GM23338 (cell line): Measurements from ENCODE around the gene GATAD2B. TPM values are rescaled to one million over a fixed set of nuclear protein-coding genes. Genes with fewer than 3 reads are reported as not detected.

Experiments used
- ATAC-seq: fragments of 200-7000 bp; cut with Tn5 transposase; 3 replicates; pipeline ENCODE4 v1.9.1; 2020
- DNase-seq: peaks from one replicate; pipeline ENCODE4 v3.0.0-alpha.2; 2015; ENCODE audit warnings: low spot score
- H2AFZ ChIP-seq: fragments of 200-600 bp; sonication (generic); 2 replicates; pipeline ENCODE4 v1.8.0; 2016; ENCODE audit warnings: antibody characterized with exemption, mild to moderate bottlenecking, moderate library complexity
- H3F3A ChIP-seq: fragments of 200-600 bp; sonication (generic); replicated peaks from 2 replicates; pipeline ENCODE4 v1.8.0; 2017; ENCODE audit warnings: antibody characterized with exemption, mixed run types, low read depth
- H3K27ac ChIP-seq: fragments of 200-600 bp; sonication (generic); 2 replicates; pipeline ENCODE4 v1.6.1; 2016; ENCODE audit warnings: low read depth
- H3K27me3 ChIP-seq: fragments of 200-600 bp; sonication (generic); 2 replicates; pipeline ENCODE4 v1.8.0; 2016; ENCODE audit warnings: mild to moderate bottlenecking, mixed run types, moderate library complexity; ENCODE audit not compliant: insufficient read depth
- H3K36me3 ChIP-seq: fragments of 200-600 bp; sonication (generic); 2 replicates; pipeline ENCODE4 v1.8.0; 2016; ENCODE audit warnings: mild to moderate bottlenecking; ENCODE audit not compliant: insufficient read depth
- H3K4me1 ChIP-seq: fragments of 200-600 bp; sonication (generic); 2 replicates; pipeline ENCODE4 v1.8.0; 2016; ENCODE audit warnings: mild to moderate bottlenecking, moderate library complexity; ENCODE audit not compliant: insufficient read depth
- H3K4me2 ChIP-seq: fragments of 200-600 bp; sonication (generic); 2 replicates; pipeline ENCODE4 v1.7.1; 2017; ENCODE audit warnings: mixed run types
- H3K4me3 ChIP-seq: fragments of 200-600 bp; sonication (generic); 2 replicates; pipeline ENCODE4 v1.6.1; 2016; ENCODE audit warnings: mixed run types
- H3K79me2 ChIP-seq: fragments of 200-600 bp; sonication (generic); replicated peaks from 2 replicates; pipeline ENCODE4 v1.8.0; 2017; ENCODE audit warnings: mild to moderate bottlenecking; ENCODE audit not compliant: insufficient read depth
- H3K9me2 ChIP-seq: fragments of 200-600 bp; sonication (generic); 2 replicates; pipeline ENCODE4 v1.8.0; 2017; ENCODE audit not compliant: insufficient read depth
- H4K20me1 ChIP-seq: fragments of 200-600 bp; sonication (generic); replicated peaks from 2 replicates; pipeline ENCODE4 v1.8.0; 2017; ENCODE audit warnings: mild to moderate bottlenecking; ENCODE audit not compliant: insufficient read depth
- H3K27ac Mint-ChIP-seq: 2 replicates; pipeline ENCODE4 v1.8.0; 2020; ENCODE audit warnings: inconsistent platforms, mild to moderate bottlenecking, moderate library complexity, mixed read lengths
- H3K27me3 Mint-ChIP-seq: 3 replicates; pipeline ENCODE4 v1.8.0; 2022; ENCODE audit warnings: low read depth, mild to moderate bottlenecking, moderate library complexity, mixed read lengths, inconsistent platforms; ENCODE audit not compliant: insufficient read depth, poor library complexity
- H3K36me3 Mint-ChIP-seq: 3 replicates; pipeline ENCODE4 v1.8.0; 2021; ENCODE audit warnings: low read depth, mild to moderate bottlenecking, inconsistent platforms, moderate library complexity, mixed read lengths
- H3K4me1 Mint-ChIP-seq: 3 replicates; pipeline ENCODE4 v1.8.0; 2020; ENCODE audit warnings: mild to moderate bottlenecking, inconsistent platforms, mixed read lengths
- H3K4me3 Mint-ChIP-seq: 3 replicates; pipeline ENCODE4 v1.8.0; 2021; ENCODE audit warnings: moderate library complexity, mild to moderate bottlenecking, inconsistent platforms, mixed read lengths
- H3K9me3 Mint-ChIP-seq: 3 replicates; pipeline ENCODE4 v1.8.0; 2020; ENCODE audit warnings: moderate library complexity, mild to moderate bottlenecking, inconsistent platforms, mixed read lengths
- CREB1 ChIP-seq: fragments of 250-450 bp; sonication (Bioruptor Pico); IDR thresholded peaks from 2 replicates; pipeline ENCODE4 v1.5.0; 2020; ENCODE audit warnings: low read depth, mild to moderate bottlenecking, moderate library complexity
- CTCF ChIP-seq, 2 experiments: fragments of 200-600 bp in 1 of 2; sonication (generic) in 1 of 2; conservative IDR thresholded peaks; 2 replicates each; pipeline versions ENCODE4 v1.5.1 to v1.6.1; 2016 to 2017; ENCODE audit warnings: antibody characterized with exemption in 2 of 2, low read depth in 2 of 2, mild to moderate bottlenecking in 2 of 2, moderate library complexity in 1 of 2
- ETS1 ChIP-seq: IDR thresholded peaks from 2 replicates; pipeline ENCODE4 v1.6.1; 2016; ENCODE audit warnings: antibody characterized with exemption
- EZH2 ChIP-seq: fragments of 200-600 bp; sonication (generic); IDR thresholded peaks from one replicate; pipeline ENCODE4 v1.8.0; 2017; ENCODE audit warnings: antibody characterized with exemption, mild to moderate bottlenecking, low read depth; ENCODE audit not compliant: unreplicated experiment
- EZH2phosphoT487 ChIP-seq: fragments of 200-600 bp; sonication (generic); IDR thresholded peaks from one replicate; pipeline ENCODE4 v1.8.1; 2018; ENCODE audit warnings: antibody characterized with exemption; ENCODE audit not compliant: unreplicated experiment
- JUNB ChIP-seq: IDR thresholded peaks from one replicate; pipeline ENCODE4 v1.6.1; 2016; ENCODE audit warnings: antibody characterized with exemption; ENCODE audit not compliant: unreplicated experiment
- NANOG ChIP-seq: IDR thresholded peaks from 2 replicates; pipeline ENCODE4 v1.6.1; 2016; ENCODE audit warnings: antibody characterized with exemption, borderline replicate concordance
- POLR2AphosphoS5 ChIP-seq: IDR thresholded peaks from 2 replicates; pipeline ENCODE4 v1.6.1; 2016; ENCODE audit warnings: antibody characterized with exemption, low read depth
- REST ChIP-seq: IDR thresholded peaks from one replicate; pipeline ENCODE4 v1.6.1; 2018; ENCODE audit warnings: antibody characterized with exemption; ENCODE audit not compliant: unreplicated experiment
- STAT1 ChIP-seq: IDR thresholded peaks from one replicate; pipeline ENCODE4 v1.6.1; 2016; ENCODE audit warnings: antibody characterized with exemption; ENCODE audit not compliant: unreplicated experiment
- ZNF114 ChIP-seq: fragments of 250-450 bp; sonication (Bioruptor Pico); IDR thresholded peaks from 2 replicates; pipeline ENCODE4 v1.5.0; 2020; ENCODE audit warnings: mild to moderate bottlenecking, moderate library complexity
- ZNF331 ChIP-seq: fragments of 250-450 bp; sonication (Bioruptor Pico); IDR thresholded peaks from 2 replicates; pipeline ENCODE4 v1.5.0; 2020; ENCODE audit warnings: low read depth, mild to moderate bottlenecking, moderate library complexity
- polyA plus RNA-seq: library from polyadenylated mRNA; unstranded; fragments of >200 nt; fragmentation: Nextera tagmentation; extraction: Ambion mirVana; gene quantifications from 2 replicates; pipeline ENCODE4 v1.2.1, GENCODE V29; 2016
- total RNA-seq: library from RNA; depleted of rRNA; stranded (reverse); fragments of >200 nt; shearing (Covaris generic); gene quantifications from 2 replicates; pipeline ENCODE4 v1.2.3, GENCODE V29; 2014

GATAD2B gene
- total and polyA plus RNA-seq, 2 experiments from 2014 or later = 5.2 to 17.8 TPM

- Mint-ChIP-seq H3K36me3 (peaks cover 32% of the 10 kb centered on the region), H3K27ac (no peak overlapping the region), H3K27me3 (peaks cover 4% of the 10 kb centered on the region), H3K9me3 (no peaks in the 10 kb centered on the region), H3K4me1 (no peaks in the 10 kb centered on the region), H3K4me3 (no peak overlapping the region)
- Histone ChIP-seq H3K4me3 (no peak overlapping the region), H3K36me3 (no peaks in the 10 kb centered on the region), H3K79me2 (no peaks in the 10 kb centered on the region), H4K20me1 (no peaks in the 10 kb centered on the region; the same call in 1 of the 2 replicates), H3K27me3 (no peaks in the 10 kb centered on the region), H3F3A (0 out of 2 replicates have a peak, but pooled peaks cover 6% of the 10 kb centered on the region), H3K4me2 (no peak overlapping the region), H3K27ac (no peak overlapping the region), H3K9me2 (no peaks in the 10 kb centered on the region), H3K4me1 (peaks cover 4% of the 10 kb centered on the region; the same call in 1 of the 2 replicates), H2AFZ (no peak overlapping the region)
- no peak for ATAC-seq
- DNase-seq = no peak
- TF ChIP-seq JUNB = no peak
Measured at GRCh38 chr1:153929426-153929825, 6.7 kb upstream of the GATAD2B start.

DNA sequence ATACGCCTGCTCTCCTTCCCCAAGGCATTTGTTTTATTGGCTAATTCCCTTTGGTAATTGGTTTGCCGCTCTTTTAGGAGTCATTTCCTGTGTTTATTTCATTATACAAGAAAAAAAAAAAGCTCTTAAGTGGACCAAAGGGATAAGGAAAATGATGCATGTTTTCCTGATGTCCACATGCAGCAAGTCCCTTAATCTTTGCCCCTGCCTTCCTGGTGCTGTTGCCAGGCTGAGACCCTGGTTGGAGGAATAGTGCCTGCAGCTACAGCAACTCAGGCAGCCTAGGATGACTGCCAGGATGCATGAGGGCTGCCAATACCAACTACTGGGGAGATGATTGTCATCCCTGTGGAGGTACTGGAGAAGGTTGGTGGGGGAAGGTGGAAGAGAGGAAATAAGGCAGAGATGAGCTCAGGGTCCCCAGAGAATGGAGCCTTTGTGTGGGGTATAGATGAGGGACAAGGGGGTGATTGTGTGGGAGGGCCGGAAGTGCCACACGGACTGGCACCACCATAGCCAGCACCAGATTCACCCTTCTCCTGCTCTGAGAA lies 6.1 kb upstream of the GATAD2B start:
- H3K4me2 ChIP-seq = no peak overlapping the region
- Mint-ChIP-seq H3K4me3 (no peak overlapping the region), H3K27ac (no peak overlapping the region), H3K36me3 (peaks cover 27% of the 10 kb centered on the region; the same call in 2 of the 3 replicates), H3K4me1 (peaks cover under 1% of the 10 kb centered on the region; the same call in 1 of the 3 replicates), H3K27me3 (peaks cover 4% of the 10 kb centered on the region), H3K9me3 (no peaks in the 10 kb centered on the region)
- H3K4me1 ChIP-seq = peaks cover 4% of the 10 kb centered on the region; the same call in 1 of the 2 replicates
- no peaks in the 10 kb centered on the region for H3K36me3 ChIP-seq
- no peak for DNase-seq
- H3F3A ChIP-seq = peaks cover 12% of the 10 kb centered on the region; the same call in 1 of the 2 replicates
- no peak for ATAC-seq
- H4K20me1 ChIP-seq = no peaks in the 10 kb centered on the region; the same call in 1 of the 2 replicates
- H3K27ac ChIP-seq = peak overlapping the region; percentile 67
- no peak overlapping the region for H2AFZ ChIP-seq
- no peaks in the 10 kb centered on the region for H3K9me2 ChIP-seq
- H3K27me3 ChIP-seq = no peaks in the 10 kb centered on the region
- H3K4me3 ChIP-seq = no peak overlapping the region
- H3K79me2 ChIP-seq = no peaks in the 10 kb centered on the region
- TF ChIP-seq EZH2 = no peak
- no peak for TF ChIP-seq JUNB
- no peak for TF ChIP-seq ZNF331 (CRISPR knock-in tag)
- TF ChIP-seq EZH2phosphoT487 = no peak
- no peak for TF ChIP-seq ETS1
- TF ChIP-seq REST = no peak
- TF ChIP-seq STAT1 = no peak
- TF ChIP-seq CREB1 (CRISPR knock-in tag) = no peak
- TF ChIP-seq ZNF114 (CRISPR knock-in tag) = no peak
- TF ChIP-seq NANOG = no peak
- TF ChIP-seq CTCF (conservative IDR thresholded peaks at IDR 0.05; ENCODE audit: low read depth in 2 of 2) = no peak
- TF ChIP-seq POLR2AphosphoS5 = no peak
